ENCODE results near the gene NTRK2. TPM values are rescaled to one million over a fixed set of nuclear protein-coding genes. Genes with fewer than 3 reads are reported as not detected.

NTRK2 gene
- total RNA-seq, 1 donor from 2014 or later, result 1.5 TPM

DNA sequence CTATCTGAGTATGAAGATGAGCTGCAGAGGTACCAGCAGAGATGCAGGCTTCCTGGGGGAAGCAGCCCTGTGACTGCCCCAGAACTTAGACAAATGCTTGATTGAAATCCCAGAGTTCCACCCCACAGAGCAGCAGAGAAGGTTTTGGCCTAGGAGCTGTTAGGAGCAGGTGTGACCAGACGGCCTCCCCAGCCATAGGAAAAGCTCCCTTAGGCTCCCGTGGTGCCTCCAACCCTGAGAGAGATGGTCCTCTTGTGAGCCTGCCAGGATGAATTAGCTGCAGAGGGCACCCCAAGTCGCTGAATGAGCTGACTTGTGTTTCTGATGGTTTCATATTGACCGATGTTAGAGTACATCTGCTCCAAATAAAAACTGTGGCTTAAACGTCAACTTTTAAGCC, 22.1 kb downstream of the NTRK2 start:
- DNase-seq (ENCODE audit: low read depth), result no peak

GRCh38 chr9:84694248-84694647, 24.7 kb downstream of the NTRK2 start:
- no peak for TF ChIP-seq CTCF (IDR thresholded peaks at IDR 0.05; ENCODE audit: insufficient read depth, low read length, poor library complexity, severe bottlenecking)
- H3K27me3 ChIP-seq (ENCODE audit: control insufficient read depth, insufficient read depth, low read length), result no peaks in the 10 kb centered on the region
- H3K36me3 ChIP-seq (ENCODE audit: control insufficient read depth, insufficient read depth, low read length), result no peaks in the 10 kb centered on the region
- no peak overlapping the region for H3K4me3 ChIP-seq (ENCODE audit: low read depth, low read length)
- no peak for DNase-seq (ENCODE audit: low read depth)

More for the DNA sequence above, 22.1 kb downstream of the NTRK2 start:
- TF ChIP-seq CTCF (IDR thresholded peaks at IDR 0.05; ENCODE audit: insufficient read depth, low read length, poor library complexity, severe bottlenecking), result no peak
- no peak overlapping the region for H3K4me3 ChIP-seq (ENCODE audit: low read depth, low read length)
- no peaks in the 10 kb centered on the region for H3K36me3 ChIP-seq (ENCODE audit: control insufficient read depth, insufficient read depth, low read length)
- H3K27me3 ChIP-seq (ENCODE audit: control insufficient read depth, insufficient read depth, low read length), result no peaks in the 10 kb centered on the region

- TF ChIP-seq CTCF (IDR thresholded peaks at IDR 0.05; ENCODE audit: insufficient read depth, low read length, poor library complexity, severe bottlenecking), result no peak
- no peaks in the 10 kb centered on the region for H3K36me3 ChIP-seq (ENCODE audit: control insufficient read depth, insufficient read depth, low read length)
- H3K27me3 ChIP-seq (ENCODE audit: control insufficient read depth, insufficient read depth, low read length), result no peaks in the 10 kb centered on the region
- no peak for DNase-seq (ENCODE audit: low read depth)
- no peak overlapping the region for H3K4me3 ChIP-seq (ENCODE audit: low read depth, low read length)
Observed at GRCh38 chr9:84697042-84697441, 27.5 kb downstream of the NTRK2 start.

DNA sequence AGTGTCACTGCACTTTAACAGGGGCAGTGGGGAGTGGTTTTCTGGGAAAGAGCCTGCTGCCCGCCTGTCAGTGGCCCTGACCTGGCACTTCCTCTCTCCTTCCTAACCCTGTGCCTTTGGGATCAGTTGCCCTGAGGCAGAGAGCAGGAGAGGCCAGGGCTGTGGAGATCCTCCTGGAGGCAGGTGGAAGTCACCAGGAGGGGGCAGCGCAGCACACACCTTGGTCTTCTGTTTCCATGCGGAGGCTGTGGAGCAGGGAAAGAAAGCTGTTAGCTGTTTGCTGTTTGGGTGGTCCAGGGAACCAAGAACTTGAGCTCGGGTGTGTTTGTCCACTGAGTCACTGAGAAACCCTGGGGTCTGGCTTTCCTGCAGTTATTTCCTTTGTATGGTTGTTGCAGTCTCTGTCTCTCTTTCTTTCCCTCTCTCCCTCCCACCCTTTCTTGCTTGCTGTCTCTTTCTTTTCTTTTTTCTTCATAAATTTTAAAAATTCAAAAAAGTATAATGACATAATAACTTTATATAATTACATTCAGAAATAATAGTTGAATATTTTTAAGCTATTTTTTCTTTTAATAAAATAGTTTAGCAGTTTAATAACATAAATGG, 28.1 kb downstream of the NTRK2 start:
- peak; percentile 90 for TF ChIP-seq CTCF (IDR thresholded peaks at IDR 0.05; ENCODE audit: insufficient read depth, low read length, poor library complexity, severe bottlenecking)
- Histone ChIP-seq H3K36me3 (ENCODE audit: control insufficient read depth, insufficient read depth, low read length) (no peaks in the 10 kb centered on the region), H3K27me3 (ENCODE audit: control insufficient read depth, insufficient read depth, low read length) (no peaks in the 10 kb centered on the region), H3K4me3 (ENCODE audit: low read depth, low read length) (no peak overlapping the region)
- DNase-seq (ENCODE audit: low read depth), result no peak

- Histone ChIP-seq H3K27me3 (ENCODE audit: control insufficient read depth, insufficient read depth, low read length) (no peaks in the 10 kb centered on the region), H3K4me3 (ENCODE audit: low read depth, low read length) (no peak overlapping the region), H3K36me3 (ENCODE audit: control insufficient read depth, insufficient read depth, low read length) (no peaks in the 10 kb centered on the region)
- TF ChIP-seq CTCF (IDR thresholded peaks at IDR 0.05; ENCODE audit: insufficient read depth, low read length, poor library complexity, severe bottlenecking), result no peak
- DNase-seq (ENCODE audit: low read depth), result no peak
Observed at GRCh38 chr9:84698323-84698722, 28.8 kb downstream of the NTRK2 start.

GRCh38 chr9:84699984-84700383, 30.5 kb downstream of the NTRK2 start:
- TF ChIP-seq CTCF (IDR thresholded peaks at IDR 0.05; ENCODE audit: insufficient read depth, low read length, poor library complexity, severe bottlenecking), result no peak
- Histone ChIP-seq H3K4me3 (ENCODE audit: low read depth, low read length) (no peak overlapping the region), H3K36me3 (ENCODE audit: control insufficient read depth, insufficient read depth, low read length) (no peaks in the 10 kb centered on the region), H3K27me3 (ENCODE audit: control insufficient read depth, insufficient read depth, low read length) (no peaks in the 10 kb centered on the region)
- DNase-seq (ENCODE audit: low read depth), result no peak

All from kidney epithelial cell (primary cell).